HepG2 (cell line): ENCODE data around the gene UACA. TPM values are rescaled to one million over a fixed set of nuclear protein-coding genes. Genes with fewer than 3 reads are reported as not detected.

Source experiments
- ATAC-seq: fragments of 200-7000 bp; cut with Tn5 transposase; 3 replicates; pipeline ENCODE4 v1.9.1; 2020; ENCODE audit warnings: mild to moderate bottlenecking, moderate library complexity
- BruUV-seq: library from RNA; stranded (reverse); fragments of 400-500 nt; replicated peaks from 2 replicates; lab custom pipeline; 2021; lab: Mats Ljungman, UMichigan
- CTCF ChIA-PET: fragments of 300-600 bp; formaldehyde crosslinking; extraction: SDS; loops from one replicate; lab custom pipeline; 2021; ENCODE audit warnings: low total read pairs, inconsistent platforms, low intra/inter-chr PET ratio; lab: Yijun Ruan, JAX
- POLR2A ChIA-PET: fragments of 350-600 bp; sonication (Branson Sonifier 250); formaldehyde crosslinking; loops from one replicate; lab custom pipeline; 2020; ENCODE audit warnings: antibody characterized with exemption, inconsistent platforms; lab: Yijun Ruan, JAX
- DNase-seq: peaks from one replicate; pipeline ENCODE4 v3.0.0-alpha.2; 2015; ENCODE audit warnings: low spot score
- FAIRE-seq: peaks from 3 replicates; lab custom pipeline; 2011; peaks lifted over from hg19 to GRCh38; lab: Jason Lieb, UNC
- H2AFZ ChIP-seq: one replicate; pipeline ENCODE4 v1.6.1; 2011; ENCODE audit warnings: low read length, inconsistent platforms
- H3K27ac ChIP-seq: fragments of 300-600 bp; 3 replicates; pipeline ENCODE4 v1.8.0; 2011; ENCODE audit warnings: mixed run types, mild to moderate bottlenecking, mixed read lengths, low read length, inconsistent platforms; ENCODE audit not compliant: insufficient read depth; ENCODE audit errors: extremely low read length
- H3K27me3 ChIP-seq, 2 experiments: fragments of 200-600 bp in 1 of 2; 2 replicates in 1 of 2; 3 replicates in 1 of 2; pipeline versions ENCODE4 v1.6.0 to v1.8.0; 2011; ENCODE audit warnings: low read length in 2 of 2, mild to moderate bottlenecking in 2 of 2, moderate library complexity in 2 of 2, inconsistent platforms in 1 of 2; ENCODE audit not compliant: insufficient read depth in 2 of 2, control insufficient read depth in 1 of 2
- H3K36me3 ChIP-seq, 2 experiments: fragments of 200-600 bp in 1 of 2; replicated peaks in 1 of 2; 2 replicates in 1 of 2; 3 replicates in 1 of 2; pipeline versions ENCODE4 v1.5.1 to v1.8.0; 2011; ENCODE audit warnings: low read length in 2 of 2, inconsistent platforms in 1 of 2; ENCODE audit not compliant: insufficient read depth in 2 of 2, control insufficient read depth in 1 of 2
- H3K4me1 ChIP-seq: 2 replicates; pipeline ENCODE4 v1.5.1; 2012; ENCODE audit warnings: low read length, inconsistent platforms; ENCODE audit not compliant: insufficient read depth
- H3K4me2 ChIP-seq: 2 replicates; pipeline ENCODE4 v1.6.0; 2011; ENCODE audit warnings: low read depth, low read length, inconsistent platforms
- H3K4me3 ChIP-seq, 3 experiments: fragments of 200-600 bp in 1 of 3; sonication (generic), shearing (Covaris generic) in 1 of 3; replicated peaks in 1 of 3; 2 replicates each; pipeline ENCODE4 v1.5.1; 2011 to 2016; ENCODE audit warnings: low read length in 3 of 3, inconsistent platforms in 2 of 3, low read depth in 2 of 3, mild to moderate bottlenecking in 2 of 3, control low read depth in 1 of 3, mixed read lengths in 1 of 3; ENCODE audit not compliant: insufficient read depth in 1 of 3
- H3K79me2 ChIP-seq: one replicate; pipeline ENCODE4 v1.6.1; 2011; ENCODE audit warnings: low read length, inconsistent platforms; ENCODE audit not compliant: insufficient read depth
- H3K9ac ChIP-seq: 2 replicates; pipeline ENCODE4 v1.6.0; 2011; ENCODE audit warnings: mild to moderate bottlenecking, low read depth, low read length, inconsistent platforms; ENCODE audit not compliant: insufficient read depth
- H3K9me3 ChIP-seq: 2 replicates; pipeline ENCODE4 v1.5.1; 2012; ENCODE audit warnings: mild to moderate bottlenecking, low read length
- H4K20me1 ChIP-seq: 2 replicates; pipeline ENCODE4 v1.6.0; 2011; ENCODE audit warnings: inconsistent platforms, mild to moderate bottlenecking, low read length, moderate library complexity; ENCODE audit not compliant: insufficient read depth
- ERF ChIP-seq: IDR thresholded peaks from 2 replicates; pipeline ENCODE4 v1.6.1; 2018; ENCODE audit warnings: missing biosample characterization, missing genetic modification reagents
- HHEX ChIP-seq: IDR thresholded peaks from 2 replicates; pipeline ENCODE4 v1.6.1; 2016; ENCODE audit warnings: control low read depth
- HNF4G ChIP-seq, 2 experiments: sonication (generic) in 1 of 2; formaldehyde crosslinking in 1 of 2; IDR thresholded peaks; 2 replicates each; pipeline versions ENCODE4 v1.4.0 to v1.6.1; 2011 to 2020; ENCODE audit warnings: borderline replicate concordance in 2 of 2, low read depth in 2 of 2, mild to moderate bottlenecking in 2 of 2, low read length in 1 of 2, missing genetic modification reagents in 1 of 2, moderate library complexity in 1 of 2
- JARID2 ChIP-seq: sonication (generic); formaldehyde crosslinking; IDR thresholded peaks from 2 replicates; pipeline ENCODE4 v1.8.1; 2023; ENCODE audit warnings: missing genetic modification reagents, inconsistent platforms; ENCODE audit not compliant: insufficient replicate concordance
- MLX ChIP-seq: IDR thresholded peaks from 2 replicates; pipeline ENCODE4 v1.6.1; 2016
- NFYC ChIP-seq: IDR thresholded peaks from 2 replicates; pipeline ENCODE4 v1.6.1; 2016; ENCODE audit warnings: missing genetic modification reagents, missing compliant biosample characterization
- NR0B2 ChIP-seq: sonication (generic); formaldehyde crosslinking; IDR thresholded peaks from 2 replicates; pipeline ENCODE4 v1.4.0; 2020; ENCODE audit warnings: mild to moderate bottlenecking, missing genetic modification reagents
- POGZ ChIP-seq: sonication (generic); formaldehyde crosslinking; IDR thresholded peaks from 2 replicates; pipeline ENCODE4 v1.4.0; 2020; ENCODE audit warnings: mild to moderate bottlenecking, missing genetic modification reagents
- POLR2G ChIP-seq: fragments of 200-400 bp; formaldehyde crosslinking; IDR thresholded peaks from 2 replicates; pipeline ENCODE4 v1.6.1; 2018; ENCODE audit warnings: mild to moderate bottlenecking, low read depth, low read length, moderate library complexity
- RARA ChIP-seq: IDR thresholded peaks from 2 replicates; pipeline ENCODE4 v1.6.1; 2016; ENCODE audit warnings: missing genetic modification reagents, missing compliant biosample characterization
- SMC3 ChIP-seq: IDR thresholded peaks from 2 replicates; pipeline ENCODE4 v1.6.1; 2011; ENCODE audit warnings: low read length, improper control_type of control experiment
- TBX3 ChIP-seq: fragments of 450-650 bp; IDR thresholded peaks from 2 replicates; pipeline ENCODE4 v1.6.1; 2017; ENCODE audit warnings: antibody characterized with exemption, mild to moderate bottlenecking, inconsistent platforms, borderline replicate concordance
- TFAP4 ChIP-seq: sonication (generic); IDR thresholded peaks from 2 replicates; pipeline ENCODE4 v1.6.1; 2016; ENCODE audit warnings: low read depth, borderline replicate concordance
- THRA ChIP-seq: sonication (generic); formaldehyde crosslinking; IDR thresholded peaks from 2 replicates; pipeline ENCODE4 v1.4.0; 2020; ENCODE audit warnings: missing genetic modification reagents, borderline replicate concordance
- ZIK1 ChIP-seq: sonication (generic); formaldehyde crosslinking; IDR thresholded peaks from 2 replicates; pipeline ENCODE4 v1.5.0; 2020; ENCODE audit warnings: mild to moderate bottlenecking, low read depth, missing genetic modification reagents, borderline replicate concordance
- ZMYM4 ChIP-seq: sonication (generic); formaldehyde crosslinking; IDR thresholded peaks from 2 replicates; pipeline ENCODE4 v1.8.1; 2023; ENCODE audit warnings: mild to moderate bottlenecking, missing genetic modification reagents
- ZNF558 ChIP-seq: sonication (generic); formaldehyde crosslinking; IDR thresholded peaks from 2 replicates; pipeline ENCODE4 v1.9.0; 2022; ENCODE audit warnings: mild to moderate bottlenecking, missing genetic modification reagents, borderline replicate concordance
- ZNF564 ChIP-seq: sonication (generic); formaldehyde crosslinking; IDR thresholded peaks from 2 replicates; pipeline ENCODE4 v1.8.1; 2023; ENCODE audit warnings: mild to moderate bottlenecking, missing genetic modification reagents
- ZSCAN5A ChIP-seq: sonication (generic); formaldehyde crosslinking; IDR thresholded peaks from 2 replicates; pipeline ENCODE4 v1.8.0; 2022; ENCODE audit warnings: mild to moderate bottlenecking, missing genetic modification reagents, borderline replicate concordance
- WGBS: methylation state at CpG from one replicate; pipeline ENCODE4 v1.1.6; 2017; ENCODE audit warnings: low lambda C conversion rate; 5-methylcytosine and 5-hydroxymethylcytosine counted together
- in situ Hi-C: cut with HindIII; loops from 2 replicates; pipeline ENCODE4 v1.10.0; 2017; ENCODE audit warnings: low pct_unique_long_range_greater_than_20kb; ENCODE audit not compliant: extremely low pct_ligation_motif_present
- intact Hi-C: fragments of 100-400 bp; cut with micrococcal nuclease; formaldehyde crosslinking; loops from one replicate; pipeline ENCODE4 v1.10.0; 2022; ENCODE audit not compliant: unreplicated experiment
- polyA plus RNA-seq, 8 experiments: library from polyadenylated mRNA; depleted of rRNA in 3 of 8; stranded (reverse) in 7 of 8; unstranded in 1 of 8; fragments of >200 nt; fragmentation: Illumina TruSeq in 4 of 8; extraction: Trizol in 4 of 8; gene quantifications; 2 replicates each; pipeline versions ENCODE4 v1.2.1 to v1.2.3, GENCODE V29; 2011 to 2016; ENCODE audit warnings: low read depth in 4 of 8, missing spikeins in 1 of 8, mixed read lengths in 1 of 8; ENCODE audit not compliant: insufficient read depth in 1 of 8
- total RNA-seq, 5 experiments: library from RNA; depleted of rRNA; stranded (reverse); fragments of >200 nt; fragmentation: Illumina TruSeq; extraction: Trizol; gene quantifications; 2 replicates each; pipeline ENCODE4 v1.2.3, GENCODE V29; 2016; ENCODE audit warnings: low read depth in 1 of 5

Gene UACA
- total and polyA plus RNA-seq, 2 of the 13 experiments (the other 11 are each of a cell fraction or from before 2014, with no cell fraction given) = 17.8 to 39.2 TPM

- TF ChIP-seq HNF4G (IDR thresholded peaks at IDR 0.05; ENCODE audit: borderline replicate concordance, low read depth, low read length) = no peak
- TF ChIP-seq HNF4G (CRISPR knock-in tag; IDR thresholded peaks at IDR 0.05; ENCODE audit: borderline replicate concordance, low read depth) = no peak
- TF ChIP-seq NFYC (CRISPR knock-in tag) = no peak
- TF ChIP-seq ZNF558 (CRISPR knock-in tag) = no peak
- TF ChIP-seq ZIK1 (CRISPR knock-in tag) = no peak
- no peak for TF ChIP-seq JARID2 (CRISPR knock-in tag)
- no peak for TF ChIP-seq TBX3
- TF ChIP-seq SMC3 = no peak
- TF ChIP-seq POGZ (CRISPR knock-in tag) = no peak
Observed at GRCh38 chr15:70704731-70705130, 58.6 kb downstream of the UACA start (continued).

- H3K79me2 ChIP-seq = peaks cover 3% of the 10 kb centered on the region
- FAIRE-seq = no peak
- TF ChIP-seq ZNF564 (no peak), MLX (CRISPR knock-in tag) (peak; percentile 59; the same call in 1 of the 2 replicates), POLR2G (no peak), ZMYM4 (CRISPR knock-in tag) (no peak), TFAP4 (peak; percentile 65; the same call in 1 of the 2 replicates), RARA (CRISPR knock-in tag) (peak; percentile 23; the same call in 1 of the 2 replicates), NR0B2 (CRISPR knock-in tag) (no peak), ERF (no peak), THRA (CRISPR knock-in tag) (0 out of 2 replicates have a peak, but pooled peaks have one; percentile 21), HHEX (CRISPR knock-in tag) (peak; percentile 98), ZSCAN5A (CRISPR knock-in tag) (no peak)
Observed at GRCh38 chr15:70704166-70704565, 59.2 kb downstream of the UACA start.

More at GRCh38 chr15:70704166-70704565, 59.2 kb downstream of the UACA start:
- in situ Hi-C loops (no loop called here), intact Hi-C loops (no loop called here)
- Histone ChIP-seq H3K27me3 (no peaks in the 10 kb centered on the region), H3K4me1 (peaks cover 16% of the 10 kb centered on the region), H3K4me3 (no peak overlapping the region), H3K36me3 (no peaks in the 10 kb centered on the region), H2AFZ (no peak overlapping the region), H3K9ac (no peak overlapping the region), H4K20me1 (peaks cover 3% of the 10 kb centered on the region; the same call in 1 of the 2 replicates), H3K4me2 (no peak overlapping the region), H3K27ac (no peak overlapping the region), H3K9me3 (no peaks in the 10 kb centered on the region)
- ATAC-seq (peak; percentile 51; the same call in 2 of the 3 replicates), DNase-seq (no peak)
- 56% methylated on average over 2 of the region's 2 CpGs for WGBS
- ChIA-PET POLR2A (no interaction called here), CTCF (no interaction called here)
- BruUV-seq = no TSS peak
